Tibial nerve (tissue), 4 donors: ENCODE data around the gene FAM234B. TPM values are rescaled to one million over a fixed set of nuclear protein-coding genes. Genes with fewer than 3 reads are reported as not detected.
A peak's percentile ranks its signal among the peaks of the same experiment; 100 is the strongest.

Experiments used
- DNase-seq, 2 donors: peaks; one replicate each; pipeline ENCODE4 v3.0.0-alpha.2; 2019; ENCODE audit warnings: low spot score in 2 of 2
- H3K27ac ChIP-seq, 4 donors: fragments of 200-600 bp; sonication (generic) in 3 of 4; one replicate each; pipeline ENCODE4 v1.5.1; 2017 to 2019; ENCODE audit warnings: mild to moderate bottlenecking in 1 of 4
- H3K27me3 ChIP-seq, 2 donors: fragments of 200-600 bp; sonication (generic) in 1 of 2; one replicate each; pipeline versions ENCODE4 v1.5.1 to v1.6.0; 2017 to 2019
- H3K36me3 ChIP-seq, 3 donors: fragments of 200-600 bp; sonication (generic); one replicate each; pipeline ENCODE4 v1.5.1; 2018 to 2019
- H3K4me1 ChIP-seq, 4 donors: fragments of 200-600 bp; sonication (generic) in 3 of 4; one replicate each; pipeline ENCODE4 v1.5.1; 2017 to 2019
- H3K4me3 ChIP-seq, 4 donors: fragments of 200-600 bp; sonication (generic) in 3 of 4; one replicate each; pipeline ENCODE4 v1.5.1; 2017 to 2019; ENCODE audit warnings: mild to moderate bottlenecking in 1 of 4, moderate library complexity in 1 of 4
- H3K9me3 ChIP-seq, 4 donors: fragments of 200-600 bp; sonication (generic) in 3 of 4; one replicate each; pipeline ENCODE4 v1.5.1; 2017 to 2019
- CTCF ChIP-seq, 5 experiments: fragments of 200-600 bp in 3 of 5; fragments of 450-650 bp in 2 of 5; sonication (generic) in 3 of 5; IDR thresholded peaks; one replicate each; pipeline ENCODE4 v1.5.1; 2016 to 2019; ENCODE audit warnings: antibody characterized with exemption in 5 of 5, mild to moderate bottlenecking in 3 of 5, moderate library complexity in 2 of 5
- EP300 ChIP-seq, 2 donors: sonication (generic); formaldehyde crosslinking; IDR thresholded peaks; one replicate each; pipeline ENCODE4 v1.6.1; 2017; ENCODE audit warnings: antibody characterized with exemption in 2 of 2, mild to moderate bottlenecking in 1 of 2
- POLR2A ChIP-seq, 2 donors: fragments of 450-650 bp; IDR thresholded peaks; one replicate each; pipeline ENCODE4 v1.6.1; 2017; ENCODE audit warnings: antibody characterized with exemption in 2 of 2, mild to moderate bottlenecking in 2 of 2, moderate library complexity in 2 of 2
- WGBS, 2 donors: methylation state at CpG; one replicate each; pipeline ENCODE4 v1.1.5; 2018; 5-methylcytosine and 5-hydroxymethylcytosine counted together
- total RNA-seq, 4 donors: library from RNA; depleted of rRNA; stranded (reverse); fragments of >200 nt; gene quantifications; one replicate each; pipeline ENCODE4 v1.1.0, GENCODE V29; 2016

Gene FAM234B
- total RNA-seq, 4 donors from 2014 or later, result 2.0 to 12.6 (median 8.4) TPM

- 64 to 66% methylated on average over 3 of the region's 3 CpGs for WGBS, 2 donors
- no peak overlapping the region for H3K4me3 ChIP-seq
- H3K9me3 ChIP-seq, result no peaks in the 10 kb centered on the region
- H3K36me3 ChIP-seq, result no peaks in the 10 kb centered on the region
- no peak overlapping the region for H3K27ac ChIP-seq
- TF ChIP-seq EP300 (IDR thresholded peaks at IDR 0.05) (peak in 1 of 2 donors; percentile 33), POLR2A (IDR thresholded peaks at IDR 0.05) (no peak), CTCF (IDR thresholded peaks at IDR 0.05) (no peak)
- no peak for DNase-seq
- H3K4me1 ChIP-seq, result peaks cover 0 to 38% (median 12%) of the 10 kb centered on the region in 4 donors
- no peaks in the 10 kb centered on the region for H3K27me3 ChIP-seq
Measured at GRCh38 chr12:13094367-13094766, 50.2 kb downstream of the FAM234B start.

GRCh38 chr12:13095266-13095995 is 51.2 kb downstream of the FAM234B start:
- Histone ChIP-seq H3K4me3 (no peak overlapping the region), H3K27ac (no peak overlapping the region), H3K4me1 (peaks cover 0 to 48% (median 20%) of the 10 kb centered on the region in 4 donors), H3K9me3 (no peaks in the 10 kb centered on the region), H3K36me3 (no peaks in the 10 kb centered on the region), H3K27me3 (no peaks in the 10 kb centered on the region)
- WGBS, 2 donors, result 81 to 92% methylated on average over 8 of the region's 8 CpGs
- TF ChIP-seq EP300 (IDR thresholded peaks at IDR 0.05) (no peak), POLR2A (IDR thresholded peaks at IDR 0.05) (no peak), CTCF (IDR thresholded peaks at IDR 0.05) (no peak)
- DNase-seq, result no peak

GRCh38 chr12:13097491-13098011 is 53.4 kb downstream of the FAM234B start:
- no peak for TF ChIP-seq CTCF (IDR thresholded peaks at IDR 0.05)
- no peak for TF ChIP-seq EP300 (IDR thresholded peaks at IDR 0.05)
- no peak for TF ChIP-seq POLR2A (IDR thresholded peaks at IDR 0.05)
- no peaks in the 10 kb centered on the region for H3K9me3 ChIP-seq
- 23 to 27% methylated on average over 9 of the region's 9 CpGs for WGBS, 2 donors
- peak overlapping the region in 3 of 4 donors; percentile 0 to 44 (median 9) for H3K4me3 ChIP-seq
- no peaks in the 10 kb centered on the region for H3K27me3 ChIP-seq
- H3K4me1 ChIP-seq, result peaks cover 0 to 65% (median 36%) of the 10 kb centered on the region in 4 donors
- no peaks in the 10 kb centered on the region for H3K36me3 ChIP-seq
- DNase-seq, result no peak
- H3K27ac ChIP-seq, result peak overlapping the region; percentile 43 to 99 (median 82)

GRCh38 chr12:13099066-13099843 is 55.1 kb downstream of the FAM234B start:
- peaks cover 0 to 64% (median 37%) of the 10 kb centered on the region in 4 donors for H3K4me1 ChIP-seq
- 55 to 58% methylated on average over 8 of the region's 8 CpGs for WGBS, 2 donors
- no peak for DNase-seq

More at GRCh38 chr12:13099066-13099843, 55.1 kb downstream of the FAM234B start:
- H3K36me3 ChIP-seq, result no peaks in the 10 kb centered on the region
- peak overlapping the region; percentile 43 to 99 (median 82) for H3K27ac ChIP-seq
- no peak overlapping the region for H3K4me3 ChIP-seq
- TF ChIP-seq EP300 (IDR thresholded peaks at IDR 0.05), result peak in 1 of 2 donors; percentile 8
- TF ChIP-seq CTCF (IDR thresholded peaks at IDR 0.05), result no peak
- no peaks in the 10 kb centered on the region for H3K27me3 ChIP-seq
- H3K9me3 ChIP-seq, result no peaks in the 10 kb centered on the region
